NCI-H2196 treated with DMSO at 0.1 percent for 48 hours (cell line): Measurements from ENCODE around the gene SDR42E1.

ENCODE experiments used
- DNase-seq: peaks from one replicate; lab custom pipeline; 2025; ENCODE audit not compliant: unreplicated experiment; lab: John Stamatoyannopoulos, UW

SDR42E1 gene

GRCh38 chr16:81940781-81941560, 70.3 kb downstream of the SDR42E1 start:
- DNase-seq: no peak

- DNase-seq: no peak
Measured at GRCh38 chr16:81939164-81940056, 71.9 kb downstream of the SDR42E1 start.
